Measurements from ENCODE around the gene CCDC148.

CCDC148 gene

DNA sequence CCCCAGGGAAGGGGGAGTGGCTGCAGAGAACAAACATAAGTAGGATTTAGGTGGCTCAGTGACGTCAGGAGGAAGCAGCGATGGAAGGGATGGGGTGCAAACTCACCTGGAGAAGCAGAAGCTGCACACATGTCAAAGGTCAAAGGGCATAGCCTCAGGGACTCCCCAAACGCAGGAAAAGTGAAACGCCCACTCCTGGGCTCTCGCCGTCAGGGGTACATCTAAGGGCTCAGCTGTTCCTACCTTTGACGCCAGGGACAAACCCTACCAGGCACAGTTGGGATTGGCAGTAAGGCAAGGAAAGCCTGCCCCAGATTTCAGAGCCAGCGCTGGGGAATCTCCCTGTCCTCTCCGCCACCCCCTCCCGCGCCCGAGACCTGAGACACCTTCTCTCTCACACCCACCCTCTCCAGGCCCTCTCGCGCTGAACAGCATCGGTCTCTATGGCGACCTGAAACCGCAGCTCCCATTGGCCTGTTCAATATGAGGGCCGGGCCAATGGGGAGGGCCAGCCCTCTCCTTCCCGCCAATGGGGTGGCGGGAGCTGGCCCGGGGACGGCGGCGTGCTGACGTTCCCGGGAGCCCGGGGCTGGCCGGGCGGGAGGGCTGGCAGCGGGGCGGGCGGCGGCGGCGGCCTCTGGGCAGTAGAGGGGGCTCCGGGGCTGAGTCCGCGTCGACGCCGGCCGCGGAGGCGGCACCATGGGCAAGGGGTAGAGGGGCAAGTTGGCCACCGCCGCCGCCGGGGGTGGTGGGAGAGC lies at the start of gene CCDC148, which contains the start of gene PKP4:
Gene CCDC148, minus strand, starts transcription at position 445 of the 758 bp plus-strand sequence. Its CDS starts 314 bp downstream, at position 131.
Gene PKP4, plus strand, starts transcription at position 644 of the 758 bp plus-strand sequence. CDS start 76,233 bp downstream, outside the sequence.
- Mint-ChIP-seq H3K4me3 (peak within 1 kb of the TSS; percentile 89), H3K9me3 (no peaks in the 10 kb centered on the region), H3K36me3 (peaks cover 14% of the 10 kb centered on the region), H3K27ac (peak within 1 kb of the TSS; percentile 89), H3K4me1 (peaks cover 22% of the 10 kb centered on the region)
- peak; percentile 97 for ATAC-seq
- peak; percentile 71 to 90 for DNase-seq (ENCODE audit: low spot score in 2 of 2)

DNA sequence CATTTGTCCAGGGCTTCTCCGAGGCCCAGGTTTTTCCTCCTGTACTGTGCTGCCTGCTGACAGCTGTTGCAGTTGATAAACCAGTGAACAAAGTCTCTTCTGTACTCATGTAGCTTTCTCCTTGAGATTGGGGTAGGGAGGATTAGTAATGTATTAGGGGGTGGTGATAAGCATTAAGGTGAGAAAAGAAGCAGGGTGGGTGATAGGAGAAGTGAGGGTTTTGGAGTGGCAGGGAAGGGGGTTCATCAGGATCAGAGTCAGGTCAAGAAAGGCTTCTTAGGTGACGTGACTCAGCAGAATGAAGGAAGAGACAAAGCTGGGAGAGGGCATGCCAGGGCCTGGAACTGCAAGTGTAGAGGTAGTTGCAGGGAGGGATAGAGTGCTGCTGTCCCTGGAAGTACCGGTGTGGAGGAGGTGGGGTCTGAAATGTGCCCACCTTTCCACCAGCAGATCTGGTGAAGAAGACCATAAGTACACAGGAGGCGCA lies 48.9 kb upstream of the CCDC148 start:
- H3K9me3 Mint-ChIP-seq, result no peaks in the 10 kb centered on the region
- H3K27ac Mint-ChIP-seq, result no peak overlapping the region
- no peak overlapping the region for H3K4me3 Mint-ChIP-seq
- DNase-seq (ENCODE audit: low spot score in 2 of 2), result no peak
- H3K36me3 Mint-ChIP-seq, result no peaks in the 10 kb centered on the region
- peaks cover 36% of the 10 kb centered on the region for H3K4me1 Mint-ChIP-seq
- no peak for ATAC-seq

DNA sequence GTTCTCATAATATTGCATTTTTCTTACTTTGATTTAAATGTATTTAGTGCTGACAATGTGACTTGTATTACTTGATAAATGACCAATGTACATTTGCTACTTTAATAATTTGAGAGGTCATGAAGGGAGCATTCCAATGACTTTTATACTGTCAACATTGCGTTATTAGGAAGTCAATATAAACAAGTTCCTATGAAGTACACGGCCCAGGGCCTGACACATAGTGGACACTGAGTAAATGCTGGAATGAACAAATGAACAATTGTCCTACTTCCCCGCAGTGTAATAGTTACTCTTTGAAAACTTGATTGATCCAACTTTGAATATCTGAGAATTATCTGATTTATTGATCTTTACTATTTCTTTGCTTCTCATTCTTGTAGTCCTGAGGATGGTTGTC lies 47.5 kb upstream of the CCDC148 start:
- Mint-ChIP-seq H3K27ac (no peak overlapping the region), H3K4me3 (no peak overlapping the region), H3K9me3 (no peaks in the 10 kb centered on the region), H3K36me3 (no peaks in the 10 kb centered on the region), H3K4me1 (peaks cover 31% of the 10 kb centered on the region)
- no peak for ATAC-seq
- no peak for DNase-seq (ENCODE audit: low spot score in 2 of 2)

GRCh38 chr2:158502974-158503373 lies 46.4 kb upstream of the CCDC148 start:
- H3K9me3 Mint-ChIP-seq, result no peaks in the 10 kb centered on the region
- DNase-seq (ENCODE audit: low spot score in 2 of 2) (no peak), ATAC-seq (no peak)
- H3K36me3 Mint-ChIP-seq, result no peaks in the 10 kb centered on the region
- H3K27ac Mint-ChIP-seq, result no peak overlapping the region
- H3K4me3 Mint-ChIP-seq, result no peak overlapping the region
- H3K4me1 Mint-ChIP-seq, result peaks cover 31% of the 10 kb centered on the region

- DNase-seq (ENCODE audit: low spot score in 2 of 2) (no peak), ATAC-seq (no peak)
- H3K27ac Mint-ChIP-seq, result no peak overlapping the region
- no peaks in the 10 kb centered on the region for H3K9me3 Mint-ChIP-seq
- H3K4me1 Mint-ChIP-seq, result peaks cover 19% of the 10 kb centered on the region
- H3K4me3 Mint-ChIP-seq, result no peak overlapping the region
- H3K36me3 Mint-ChIP-seq, result no peaks in the 10 kb centered on the region
Measured at GRCh38 chr2:158501301-158501700, 44.7 kb upstream of the CCDC148 start.

- Mint-ChIP-seq H3K9me3 (no peaks in the 10 kb centered on the region), H3K27ac (no peak overlapping the region), H3K4me1 (peaks cover 10% of the 10 kb centered on the region), H3K4me3 (no peak overlapping the region), H3K36me3 (no peaks in the 10 kb centered on the region)
- no peak for ATAC-seq
- DNase-seq (ENCODE audit: low spot score in 2 of 2), result no peak
Measured at GRCh38 chr2:158500333-158500732, 43.8 kb upstream of the CCDC148 start.

- ATAC-seq (no peak), DNase-seq (ENCODE audit: low spot score in 2 of 2) (no peak)
- no peaks in the 10 kb centered on the region for H3K9me3 Mint-ChIP-seq
- no peak overlapping the region for H3K27ac Mint-ChIP-seq
- no peak overlapping the region for H3K4me3 Mint-ChIP-seq
- H3K36me3 Mint-ChIP-seq, result no peaks in the 10 kb centered on the region
- H3K4me1 Mint-ChIP-seq, result peaks cover 5% of the 10 kb centered on the region
Measured at GRCh38 chr2:158499383-158499782, 42.8 kb upstream of the CCDC148 start.

- peaks cover 7% of the 10 kb centered on the region for H3K4me1 Mint-ChIP-seq
- DNase-seq (ENCODE audit: low spot score in 2 of 2), result no peak
- H3K36me3 Mint-ChIP-seq, result no peaks in the 10 kb centered on the region
Measured at GRCh38 chr2:158498749-158499136, 42.2 kb upstream of the CCDC148 start.

GRCh38 chr2:158498043-158498748 lies 41.6 kb upstream of the CCDC148 start:
- H3K27ac Mint-ChIP-seq, result no peak overlapping the region
- ATAC-seq (no peak), DNase-seq (ENCODE audit: low spot score in 2 of 2) (no peak)
- no peak overlapping the region for H3K4me3 Mint-ChIP-seq
- H3K4me1 Mint-ChIP-seq, result peaks cover 13% of the 10 kb centered on the region
- no peaks in the 10 kb centered on the region for H3K36me3 Mint-ChIP-seq
- H3K9me3 Mint-ChIP-seq, result no peaks in the 10 kb centered on the region

More at GRCh38 chr2:158498749-158499136, 42.2 kb upstream of the CCDC148 start:
- Mint-ChIP-seq H3K9me3 (no peaks in the 10 kb centered on the region), H3K4me3 (no peak overlapping the region), H3K27ac (no peak overlapping the region)
- ATAC-seq, result no peak

DNA sequence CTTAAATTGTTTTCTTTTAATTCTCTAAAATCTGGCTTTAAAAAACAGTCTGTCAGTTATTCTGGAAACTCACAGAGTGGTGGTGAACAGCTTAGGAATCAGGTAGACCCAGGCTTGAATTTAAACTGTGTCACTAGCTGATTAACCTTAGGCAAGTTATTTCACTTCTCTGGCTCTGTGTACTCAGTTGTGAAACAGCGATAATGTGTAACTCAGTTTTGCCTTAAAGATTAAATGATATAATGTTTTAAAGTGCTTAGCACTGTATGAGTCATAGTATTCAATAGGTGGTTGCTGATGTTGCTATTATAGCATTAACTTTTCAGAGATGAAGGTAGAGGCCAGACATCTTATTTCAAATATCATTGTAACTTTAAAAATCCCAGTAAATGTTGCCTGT lies 40.9 kb upstream of the CCDC148 start:
- Mint-ChIP-seq H3K36me3 (no peaks in the 10 kb centered on the region), H3K4me3 (no peak overlapping the region), H3K9me3 (no peaks in the 10 kb centered on the region), H3K4me1 (peaks cover 14% of the 10 kb centered on the region), H3K27ac (no peak overlapping the region)
- ATAC-seq (peak; percentile 54), DNase-seq (ENCODE audit: low spot score in 2 of 2) (no peak)

DNA sequence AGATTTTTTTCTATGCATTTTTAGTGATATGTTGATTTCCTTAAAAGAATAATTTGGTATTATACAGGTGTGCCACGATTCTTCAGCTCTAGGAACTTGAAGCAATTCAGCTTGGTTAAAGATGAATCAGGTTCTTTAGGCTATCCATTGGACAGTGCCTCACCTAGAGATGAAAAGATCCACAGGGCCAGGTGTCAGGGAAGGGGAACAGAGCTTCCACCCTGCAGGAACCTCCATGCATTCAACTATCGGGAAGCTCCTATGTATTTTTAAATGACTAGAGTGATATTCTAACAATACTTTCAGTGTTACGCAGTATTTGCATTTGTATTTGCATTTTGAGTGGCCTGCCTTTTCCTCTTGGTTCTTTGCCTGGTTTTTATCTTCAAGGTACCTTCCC lies 40.4 kb upstream of the CCDC148 start:
- Mint-ChIP-seq H3K27ac (no peak overlapping the region), H3K36me3 (no peaks in the 10 kb centered on the region), H3K9me3 (no peaks in the 10 kb centered on the region), H3K4me3 (no peak overlapping the region), H3K4me1 (peaks cover 14% of the 10 kb centered on the region)
- DNase-seq (ENCODE audit: low spot score in 2 of 2) (no peak), ATAC-seq (no peak)

GRCh38 chr2:158495175-158495574 lies 38.6 kb upstream of the CCDC148 start:
- DNase-seq (ENCODE audit: low spot score in 2 of 2) (no peak), ATAC-seq (no peak)
- Mint-ChIP-seq H3K27ac (no peak overlapping the region), H3K36me3 (no peaks in the 10 kb centered on the region), H3K4me3 (no peak overlapping the region), H3K4me1 (peaks cover 10% of the 10 kb centered on the region), H3K9me3 (no peaks in the 10 kb centered on the region)

DNA sequence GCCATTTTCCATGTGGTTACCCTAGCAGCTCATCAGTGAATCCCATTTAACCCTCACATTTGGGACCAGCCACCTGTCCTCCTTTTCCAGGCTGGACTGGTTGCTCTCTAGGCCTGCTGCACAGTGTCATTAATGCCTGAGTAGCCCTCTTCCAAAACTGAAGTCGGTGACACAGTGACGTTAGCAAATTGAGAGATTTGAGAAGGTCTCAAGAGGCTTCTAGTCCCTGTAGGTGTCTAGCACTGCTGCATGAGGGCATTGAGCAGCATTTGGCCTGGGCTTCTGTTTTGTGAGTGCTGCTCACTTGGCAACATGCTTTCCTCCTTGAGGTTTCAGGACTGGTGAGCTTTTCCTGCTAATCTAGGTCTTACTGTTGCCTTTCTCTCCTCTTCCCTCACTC lies 36.9 kb upstream of the CCDC148 start:
- no peak for DNase-seq (ENCODE audit: low spot score in 2 of 2)
- H3K4me3 Mint-ChIP-seq, result no peak overlapping the region
- peaks cover 10% of the 10 kb centered on the region for H3K4me1 Mint-ChIP-seq
- no peaks in the 10 kb centered on the region for H3K36me3 Mint-ChIP-seq
- H3K9me3 Mint-ChIP-seq, result no peaks in the 10 kb centered on the region
- no peak for ATAC-seq
- no peak overlapping the region for H3K27ac Mint-ChIP-seq

GRCh38 chr2:158491072-158491471 lies 34.5 kb upstream of the CCDC148 start:
- no peak for ATAC-seq
- DNase-seq (ENCODE audit: low spot score in 2 of 2), result no peak
- H3K27ac Mint-ChIP-seq, result no peak overlapping the region
- no peaks in the 10 kb centered on the region for H3K9me3 Mint-ChIP-seq
- H3K4me1 Mint-ChIP-seq, result peaks cover 19% of the 10 kb centered on the region
- no peaks in the 10 kb centered on the region for H3K36me3 Mint-ChIP-seq
- no peak overlapping the region for H3K4me3 Mint-ChIP-seq

DNA sequence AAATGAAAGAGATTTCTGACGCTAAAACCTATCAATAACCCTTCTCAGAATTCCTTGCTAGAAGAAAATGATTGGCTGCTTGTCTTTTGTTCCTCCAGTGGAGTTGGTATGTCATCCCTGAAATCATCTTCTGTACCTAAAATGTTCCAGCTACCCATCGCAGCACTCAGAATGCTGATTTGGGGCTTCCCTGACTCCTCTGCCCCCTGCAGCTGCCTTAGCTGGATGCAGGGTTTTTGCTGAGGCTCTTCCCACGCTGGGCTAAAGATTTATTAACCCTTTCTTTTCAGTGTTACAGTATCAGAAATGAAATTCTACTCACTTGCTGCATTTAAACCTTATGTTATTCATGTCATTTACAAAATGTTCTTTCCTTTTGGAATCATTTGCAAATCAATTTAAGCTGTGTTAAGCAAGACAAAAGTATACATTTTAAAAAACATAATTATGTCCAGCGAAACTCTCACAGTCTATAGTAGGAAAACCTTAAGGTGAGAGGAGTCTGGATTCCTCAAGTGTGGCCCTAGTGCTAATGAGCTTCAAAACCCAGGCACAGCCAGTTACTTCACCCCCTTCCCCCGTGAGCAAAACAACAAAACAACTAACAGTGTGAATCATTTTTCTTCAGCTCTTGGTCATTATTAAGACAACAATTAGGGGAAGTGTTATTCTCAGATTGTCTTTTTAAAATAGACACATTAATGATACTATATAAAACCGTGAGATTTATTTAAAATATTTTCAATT lies 33.0 kb upstream of the CCDC148 start:
- no peaks in the 10 kb centered on the region for H3K9me3 Mint-ChIP-seq
- no peak overlapping the region for H3K4me3 Mint-ChIP-seq
- peaks cover 25% of the 10 kb centered on the region for H3K4me1 Mint-ChIP-seq
- H3K36me3 Mint-ChIP-seq, result no peaks in the 10 kb centered on the region
- no peak overlapping the region for H3K27ac Mint-ChIP-seq
- DNase-seq (ENCODE audit: low spot score in 2 of 2) (no peak), ATAC-seq (no peak)

Measured in stimulated activated effector memory CD8-positive, alpha-beta T cell treated with anti-CD3 and anti-CD28 coated beads, Interleukin-12 subunit alpha, Interleukin-12 subunit beta, amount 100 ng/mL, for 72 hours (primary cell).